GM19193 (cell line): ENCODE measurements around the gene TDRD5.

Experiments
- POLR2A ChIP-seq: IDR thresholded peaks from 4 replicates; pipeline ENCODE4 v1.6.1; 2011; ENCODE audit not compliant: insufficient read depth, insufficient read length; ENCODE audit errors: extremely low read depth

The TDRD5 gene

GRCh38 chr1:179588425-179589024 is 3.1 kb upstream of the TDRD5 start:
- TF ChIP-seq POLR2A = no peak

- TF ChIP-seq POLR2A = no peak
Observed at GRCh38 chr1:179589509-179589908, 2.1 kb upstream of the TDRD5 start.

GRCh38 chr1:179590671-179591070 is 961 bp upstream of the TDRD5 start:
- no peak for TF ChIP-seq POLR2A

DNA sequence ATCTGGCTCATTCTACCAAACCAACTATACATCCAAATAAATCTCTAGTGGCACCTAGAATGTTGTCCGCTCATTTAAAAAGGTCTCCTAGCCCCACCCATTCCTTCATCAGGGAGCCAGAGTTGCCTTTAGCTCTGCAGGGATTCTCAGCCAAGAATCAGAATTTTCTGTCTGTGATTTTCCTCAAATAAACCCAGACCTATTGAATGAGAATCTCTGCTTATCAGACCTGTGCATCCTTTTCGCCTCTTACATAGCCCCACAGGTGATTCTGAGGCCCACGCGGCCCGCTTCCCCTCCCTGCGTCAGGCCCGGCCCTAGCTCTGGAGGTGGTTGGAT is 410 bp upstream of the TDRD5 start:
- TF ChIP-seq POLR2A = no peak

- TF ChIP-seq POLR2A = no peak
Observed at GRCh38 chr1:179598631-179599030, 7.0 kb downstream of the TDRD5 start.

DNA sequence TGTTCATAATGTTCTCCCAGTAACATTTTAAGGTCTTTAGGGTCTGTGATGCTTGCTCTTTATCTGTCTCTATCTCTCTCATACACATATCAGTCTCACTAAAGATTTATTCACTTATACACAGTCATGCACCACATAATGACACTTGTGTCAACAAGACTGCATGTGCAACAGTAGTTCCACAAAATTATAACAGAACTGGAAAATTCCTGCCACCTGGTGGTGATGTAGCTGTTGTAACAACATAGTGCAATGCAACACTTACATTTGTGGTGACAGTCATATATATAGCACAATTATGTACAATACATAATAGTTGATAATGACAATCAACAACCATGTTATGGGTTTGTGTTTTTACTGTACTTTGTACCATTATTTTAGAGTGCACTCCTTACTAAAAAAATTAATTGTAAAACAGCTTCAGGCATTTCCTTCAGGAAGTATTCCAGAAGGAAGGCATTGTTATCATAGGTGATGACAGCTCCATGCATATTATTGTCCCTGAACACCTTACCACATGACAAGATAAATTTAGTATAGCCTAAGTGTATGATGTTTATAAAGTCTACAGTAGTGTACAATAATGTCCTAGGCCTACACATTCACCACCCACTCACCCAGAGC is 8.1 kb downstream of the TDRD5 start:
- TF ChIP-seq POLR2A = no peak

- TF ChIP-seq POLR2A = no peak
Observed at GRCh38 chr1:179601093-179601492, 9.5 kb downstream of the TDRD5 start.

DNA sequence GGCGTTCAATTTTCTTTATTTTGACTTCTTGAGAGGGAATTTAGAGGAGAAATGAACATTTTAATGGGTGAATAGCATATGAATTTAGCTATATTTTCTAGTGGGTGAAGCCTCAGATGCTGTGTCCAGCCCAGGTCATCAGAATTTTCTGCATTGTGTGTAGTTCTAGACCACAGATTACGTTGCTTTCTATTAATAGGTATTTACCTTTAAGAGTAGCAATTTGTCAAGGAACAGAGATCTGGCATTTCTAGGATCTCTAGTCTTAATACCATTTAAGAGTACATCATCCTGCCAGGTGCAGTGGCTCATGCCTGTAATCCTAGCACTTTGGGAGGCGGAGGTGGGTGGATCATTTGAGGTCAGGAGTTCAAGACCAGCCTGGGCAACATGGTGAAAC is 20.7 kb downstream of the TDRD5 start:
- TF ChIP-seq POLR2A = no peak

DNA sequence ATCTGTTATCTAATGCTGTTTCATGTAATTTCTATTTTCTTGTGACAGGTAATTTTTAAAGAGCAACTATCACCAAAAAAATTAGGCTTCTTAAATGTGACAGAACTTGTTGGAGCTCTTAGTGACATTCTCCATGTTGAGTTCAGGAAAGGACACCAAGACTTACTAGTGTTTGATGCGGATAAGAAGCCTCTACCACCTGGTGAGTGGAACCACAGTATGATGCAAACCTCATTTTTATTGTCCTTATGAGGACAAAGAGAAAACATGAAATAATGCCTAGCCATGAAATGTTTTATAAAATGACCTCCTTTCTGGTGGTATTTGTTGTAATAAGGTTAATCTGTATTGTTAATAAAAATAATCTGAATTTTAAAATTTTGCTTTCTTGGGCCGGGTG is 39.1 kb downstream of the TDRD5 start:
- TF ChIP-seq POLR2A = no peak

DNA sequence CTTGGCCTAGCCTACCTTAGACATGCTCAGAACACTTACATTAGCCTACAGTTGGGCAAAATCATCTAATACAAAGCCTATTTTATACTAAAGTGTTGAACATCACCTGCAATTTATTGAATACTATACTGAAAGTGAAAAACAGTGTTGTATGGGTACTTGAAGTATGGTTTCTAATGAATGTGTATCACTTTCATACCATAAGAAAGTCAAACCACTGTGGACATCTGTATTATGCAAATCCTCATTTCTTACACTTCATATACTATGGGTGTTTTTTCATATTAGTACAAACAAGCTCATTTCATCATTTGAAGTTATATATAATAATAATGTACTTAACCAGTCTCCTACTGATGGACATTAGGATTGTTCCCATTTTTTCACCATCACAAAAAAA is 41.2 kb downstream of the TDRD5 start:
- TF ChIP-seq POLR2A = no peak

DNA sequence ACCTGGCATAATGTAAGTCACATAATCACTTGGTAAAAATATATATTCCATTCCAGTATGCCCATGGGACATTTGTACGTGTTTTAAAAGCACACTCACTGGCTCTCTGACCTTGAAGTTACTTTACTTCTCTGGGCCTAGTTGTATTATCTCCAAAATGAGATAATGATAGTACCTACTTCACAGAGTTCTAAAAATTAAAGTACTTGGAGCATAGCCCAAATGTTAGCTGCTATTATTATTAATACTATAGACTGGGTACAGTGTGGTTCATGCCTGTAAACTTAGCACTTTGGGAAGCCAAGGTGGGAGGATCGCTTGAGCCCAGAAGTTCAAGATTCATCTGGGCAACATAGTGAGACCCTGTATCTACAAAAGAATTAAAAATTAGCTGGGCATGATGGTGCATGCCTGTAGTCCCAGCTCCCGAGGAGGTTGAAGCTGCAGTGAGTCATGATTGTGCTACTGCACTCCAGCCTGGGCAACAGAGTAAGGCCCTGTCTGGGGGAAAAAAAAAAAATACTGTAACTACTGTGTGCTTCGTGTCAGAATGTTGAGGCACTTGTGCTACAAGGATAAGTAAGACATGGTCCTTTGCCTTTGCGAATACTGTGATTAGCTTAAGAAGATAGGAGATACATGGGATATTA is 45.7 kb downstream of the TDRD5 start:
- no peak for TF ChIP-seq POLR2A

GRCh38 chr1:179661018-179661417 is 69.4 kb downstream of the TDRD5 start:
- no peak for TF ChIP-seq POLR2A

DNA sequence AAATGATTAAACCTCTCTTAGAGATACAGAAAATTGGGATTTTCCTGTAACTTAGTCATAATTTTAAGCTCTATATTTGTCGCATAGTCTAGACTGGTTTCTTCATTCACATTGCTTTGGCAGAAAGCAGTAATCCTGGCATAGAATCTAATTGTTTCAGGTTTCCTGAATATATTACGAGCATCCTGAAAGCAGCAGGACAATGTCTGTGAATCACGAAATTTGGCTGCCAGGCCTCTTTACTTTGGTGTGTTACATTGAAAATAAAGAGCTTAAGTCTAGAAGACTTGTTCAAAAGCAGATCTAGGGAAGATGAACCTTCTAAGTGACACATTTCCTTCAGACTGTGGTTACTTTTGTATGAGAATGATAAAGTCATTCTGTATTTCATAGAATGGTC is 72.2 kb downstream of the TDRD5 start:
- no peak for TF ChIP-seq POLR2A

DNA sequence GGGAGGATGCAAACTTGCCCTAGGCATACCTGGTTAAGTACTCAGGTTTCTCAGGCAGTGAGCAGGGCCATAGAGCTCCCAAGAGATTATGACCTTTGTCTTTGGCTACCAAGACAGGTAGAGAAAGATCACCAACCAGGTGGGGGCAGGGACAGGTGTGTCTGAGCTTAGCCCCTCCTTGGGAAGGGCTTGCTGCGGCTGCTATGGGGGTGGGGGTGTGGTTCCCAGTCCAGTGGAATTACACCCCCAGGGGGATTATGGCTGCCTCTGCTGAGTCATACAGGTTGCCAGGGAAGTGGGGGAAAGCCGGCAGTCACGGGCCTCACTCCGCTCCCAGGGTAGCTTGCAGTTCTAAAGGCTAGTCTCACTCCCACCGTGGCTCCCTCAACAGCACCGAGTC is 86.2 kb downstream of the TDRD5 start:
- TF ChIP-seq POLR2A = no peak

GRCh38 chr1:179702946-179703539 is 111.4 kb downstream of the TDRD5 start:
- TF ChIP-seq POLR2A = no peak

DNA sequence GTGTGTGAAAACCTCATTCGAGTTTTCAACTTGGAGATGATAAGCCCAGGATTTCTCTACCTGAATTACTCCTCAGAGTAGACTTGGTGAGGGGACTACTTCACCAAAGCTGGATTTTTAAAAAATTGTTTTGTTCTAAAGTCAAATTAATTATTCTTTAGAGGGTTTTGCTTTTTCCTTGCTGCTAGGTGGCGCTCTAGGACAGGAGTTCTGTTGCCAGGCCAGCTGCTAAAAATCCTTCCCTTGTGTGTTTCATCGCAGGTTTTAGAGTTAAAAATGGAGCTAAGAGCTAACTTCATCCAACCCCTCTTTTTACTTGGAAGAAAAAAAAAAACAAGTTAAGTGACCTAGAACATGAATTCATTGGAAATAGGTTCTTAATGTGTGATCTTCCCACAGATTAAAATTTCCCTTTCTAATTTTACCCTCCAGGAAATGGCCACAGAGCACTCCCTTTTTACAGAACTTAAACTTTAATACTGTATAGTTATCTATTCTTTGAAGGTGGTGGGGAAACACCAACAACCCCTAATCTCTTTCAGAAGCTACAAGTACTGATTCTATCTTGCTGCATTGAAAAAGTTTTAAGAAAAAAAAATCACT is 114.8 kb downstream of the TDRD5 start:
- TF ChIP-seq POLR2A = no peak
